SK-N-SH (cell line): ENCODE measurements around the gene KLHL33.

ENCODE experiments used
- FOXM1 ChIP-seq: IDR thresholded peaks from 2 replicates; pipeline ENCODE4 v1.4.0; 2012; ENCODE audit warnings: low read depth, mild to moderate bottlenecking
- RAD21 ChIP-seq: IDR thresholded peaks from 2 replicates; pipeline ENCODE4 v1.6.1; 2012; ENCODE audit warnings: mild to moderate bottlenecking, low read length
- RFX5 ChIP-seq: IDR thresholded peaks from 2 replicates; pipeline ENCODE4 v1.6.1; 2012; ENCODE audit warnings: mild to moderate bottlenecking, improper control_type of control experiment, low read length
- TF ChIP-seq, protein P1 (sequence below): fragments of 200-600 bp; sonication (generic); IDR thresholded peaks from 2 replicates; pipeline ENCODE4 v1.6.1; 2017; ENCODE audit warnings: antibody characterized with exemption, mild to moderate bottlenecking, moderate library complexity
- TF ChIP-seq, protein P2 (sequence below): IDR thresholded peaks from 2 replicates; pipeline ENCODE4 v1.6.1; 2012; ENCODE audit warnings: mild to moderate bottlenecking, low read depth, low read length, moderate library complexity

DNA sequence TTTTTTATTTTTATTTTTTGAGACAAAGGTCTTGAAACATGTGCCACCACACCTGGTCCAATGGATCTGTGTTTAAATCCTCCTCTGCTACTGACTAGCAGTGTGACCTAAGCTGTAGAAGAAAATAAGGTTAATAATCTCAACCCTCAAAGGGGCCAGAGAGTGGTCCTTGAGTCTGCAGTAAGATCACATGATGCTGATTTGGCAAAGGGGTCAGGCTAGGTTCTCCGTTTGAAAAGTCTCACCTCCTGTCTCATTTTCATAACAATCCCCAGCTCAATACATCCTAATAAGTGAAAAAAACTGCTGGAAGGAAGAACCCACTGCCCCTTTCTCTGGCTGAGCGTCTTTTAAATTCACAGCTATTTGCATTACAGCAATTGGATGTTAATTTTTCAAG is 14.7 kb downstream of the KLHL33 start:
- TF ChIP-seq, protein P1, sequence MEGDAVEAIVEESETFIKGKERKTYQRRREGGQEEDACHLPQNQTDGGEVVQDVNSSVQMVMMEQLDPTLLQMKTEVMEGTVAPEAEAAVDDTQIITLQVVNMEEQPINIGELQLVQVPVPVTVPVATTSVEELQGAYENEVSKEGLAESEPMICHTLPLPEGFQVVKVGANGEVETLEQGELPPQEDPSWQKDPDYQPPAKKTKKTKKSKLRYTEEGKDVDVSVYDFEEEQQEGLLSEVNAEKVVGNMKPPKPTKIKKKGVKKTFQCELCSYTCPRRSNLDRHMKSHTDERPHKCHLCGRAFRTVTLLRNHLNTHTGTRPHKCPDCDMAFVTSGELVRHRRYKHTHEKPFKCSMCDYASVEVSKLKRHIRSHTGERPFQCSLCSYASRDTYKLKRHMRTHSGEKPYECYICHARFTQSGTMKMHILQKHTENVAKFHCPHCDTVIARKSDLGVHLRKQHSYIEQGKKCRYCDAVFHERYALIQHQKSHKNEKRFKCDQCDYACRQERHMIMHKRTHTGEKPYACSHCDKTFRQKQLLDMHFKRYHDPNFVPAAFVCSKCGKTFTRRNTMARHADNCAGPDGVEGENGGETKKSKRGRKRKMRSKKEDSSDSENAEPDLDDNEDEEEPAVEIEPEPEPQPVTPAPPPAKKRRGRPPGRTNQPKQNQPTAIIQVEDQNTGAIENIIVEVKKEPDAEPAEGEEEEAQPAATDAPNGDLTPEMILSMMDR: no peak
- TF ChIP-seq RAD21 (no peak), FOXM1 (no peak), RFX5 (no peak)
- TF ChIP-seq, protein P2, sequence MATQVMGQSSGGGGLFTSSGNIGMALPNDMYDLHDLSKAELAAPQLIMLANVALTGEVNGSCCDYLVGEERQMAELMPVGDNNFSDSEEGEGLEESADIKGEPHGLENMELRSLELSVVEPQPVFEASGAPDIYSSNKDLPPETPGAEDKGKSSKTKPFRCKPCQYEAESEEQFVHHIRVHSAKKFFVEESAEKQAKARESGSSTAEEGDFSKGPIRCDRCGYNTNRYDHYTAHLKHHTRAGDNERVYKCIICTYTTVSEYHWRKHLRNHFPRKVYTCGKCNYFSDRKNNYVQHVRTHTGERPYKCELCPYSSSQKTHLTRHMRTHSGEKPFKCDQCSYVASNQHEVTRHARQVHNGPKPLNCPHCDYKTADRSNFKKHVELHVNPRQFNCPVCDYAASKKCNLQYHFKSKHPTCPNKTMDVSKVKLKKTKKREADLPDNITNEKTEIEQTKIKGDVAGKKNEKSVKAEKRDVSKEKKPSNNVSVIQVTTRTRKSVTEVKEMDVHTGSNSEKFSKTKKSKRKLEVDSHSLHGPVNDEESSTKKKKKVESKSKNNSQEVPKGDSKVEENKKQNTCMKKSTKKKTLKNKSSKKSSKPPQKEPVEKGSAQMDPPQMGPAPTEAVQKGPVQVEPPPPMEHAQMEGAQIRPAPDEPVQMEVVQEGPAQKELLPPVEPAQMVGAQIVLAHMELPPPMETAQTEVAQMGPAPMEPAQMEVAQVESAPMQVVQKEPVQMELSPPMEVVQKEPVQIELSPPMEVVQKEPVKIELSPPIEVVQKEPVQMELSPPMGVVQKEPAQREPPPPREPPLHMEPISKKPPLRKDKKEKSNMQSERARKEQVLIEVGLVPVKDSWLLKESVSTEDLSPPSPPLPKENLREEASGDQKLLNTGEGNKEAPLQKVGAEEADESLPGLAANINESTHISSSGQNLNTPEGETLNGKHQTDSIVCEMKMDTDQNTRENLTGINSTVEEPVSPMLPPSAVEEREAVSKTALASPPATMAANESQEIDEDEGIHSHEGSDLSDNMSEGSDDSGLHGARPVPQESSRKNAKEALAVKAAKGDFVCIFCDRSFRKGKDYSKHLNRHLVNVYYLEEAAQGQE: no peak
